Muscle layer of duodenum (tissue), 2 donors: ENCODE measurements around the gene DGKI.
"Not testable (repeated sequence)": the region's sequence is repeated elsewhere in the genome, so short reads cannot be mapped to it uniquely, and the experiment has no call there.

Experiments used
- H3K27ac ChIP-seq: one replicate; pipeline ENCODE4 v1.7.0; 2013; ENCODE audit warnings: mild to moderate bottlenecking, low read length
- H3K27me3 ChIP-seq: one replicate; pipeline ENCODE4 v1.7.0; 2013; ENCODE audit warnings: low read depth, mild to moderate bottlenecking, control low read depth, low read length
- H3K36me3 ChIP-seq, 2 donors: one replicate each; pipeline ENCODE4 v1.7.0; 2013; ENCODE audit warnings: low read length in 2 of 2, control low read depth in 1 of 2, mild to moderate bottlenecking in 1 of 2; ENCODE audit not compliant: insufficient read depth in 2 of 2, control insufficient read depth in 1 of 2
- H3K4me1 ChIP-seq, 2 donors: one replicate each; pipeline ENCODE4 v1.7.0; 2013; ENCODE audit warnings: low read length in 2 of 2, mild to moderate bottlenecking in 2 of 2, control low read depth in 1 of 2, moderate library complexity in 1 of 2; ENCODE audit not compliant: insufficient read depth in 2 of 2, control insufficient read depth in 1 of 2
- H3K4me3 ChIP-seq, 2 donors: one replicate each; pipeline ENCODE4 v1.7.0; 2013; ENCODE audit warnings: low read length in 2 of 2, low read depth in 1 of 2, mild to moderate bottlenecking in 1 of 2
- H3K9me3 ChIP-seq, 2 donors: one replicate each; pipeline ENCODE4 v1.7.0; 2013; ENCODE audit warnings: low read length in 2 of 2, control low read depth in 1 of 2, mild to moderate bottlenecking in 1 of 2; ENCODE audit not compliant: control insufficient read depth in 1 of 2
- donor health status: healthy.

Gene DGKI

DNA sequence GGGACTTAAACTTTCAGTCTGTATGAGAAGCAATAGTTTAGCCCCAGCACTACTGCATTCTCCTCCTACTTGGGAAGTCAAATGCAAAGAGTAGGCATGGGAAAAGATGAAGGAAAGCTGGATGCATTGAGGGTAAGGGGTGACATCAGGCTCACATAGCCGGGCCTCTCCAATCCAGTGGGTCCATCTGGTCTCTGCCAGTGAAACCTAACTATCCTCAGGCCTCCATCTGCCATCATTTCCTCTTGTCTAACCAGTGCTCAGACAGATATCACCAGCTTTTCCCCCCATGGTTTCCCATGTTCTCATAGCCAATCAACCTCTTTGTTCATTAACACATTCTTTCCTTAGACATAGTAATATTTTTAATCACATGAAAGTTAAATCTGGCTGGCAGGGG, 118.3 kb downstream of the DGKI start:
- H3K27me3 ChIP-seq: no peaks in the 10 kb centered on the region
- H3K36me3 ChIP-seq: no peaks in the 10 kb centered on the region
- H3K4me3 ChIP-seq: no peak overlapping the region
- no peak overlapping the region for H3K27ac ChIP-seq
- H3K4me1 ChIP-seq: no peaks in the 10 kb centered on the region
- no peaks in the 10 kb centered on the region for H3K9me3 ChIP-seq

DNA sequence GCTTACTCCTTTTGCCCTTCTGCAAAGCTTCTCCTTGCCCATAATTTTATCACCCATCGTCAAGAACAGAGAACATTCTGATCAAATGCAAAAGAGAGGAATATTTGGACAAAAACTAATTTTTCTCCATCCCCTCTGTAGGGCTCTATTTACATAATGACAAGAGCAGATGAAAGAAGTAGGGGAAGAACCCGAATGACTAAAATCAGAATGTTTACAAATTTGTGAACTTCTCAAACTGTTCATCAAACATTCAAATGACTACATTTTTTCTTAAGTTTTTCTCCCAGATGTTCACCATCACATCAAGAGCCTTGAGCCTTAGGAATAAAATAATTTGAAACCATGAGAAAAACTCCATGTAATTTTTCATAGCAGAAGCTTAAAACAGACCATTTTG, 119.4 kb downstream of the DGKI start:
- Histone ChIP-seq H3K4me1 (no peaks in the 10 kb centered on the region), H3K27ac (no peak overlapping the region), H3K27me3 (no peaks in the 10 kb centered on the region), H3K36me3 (no peaks in the 10 kb centered on the region), H3K4me3 (no peak overlapping the region), H3K9me3 (no peaks in the 10 kb centered on the region)

DNA sequence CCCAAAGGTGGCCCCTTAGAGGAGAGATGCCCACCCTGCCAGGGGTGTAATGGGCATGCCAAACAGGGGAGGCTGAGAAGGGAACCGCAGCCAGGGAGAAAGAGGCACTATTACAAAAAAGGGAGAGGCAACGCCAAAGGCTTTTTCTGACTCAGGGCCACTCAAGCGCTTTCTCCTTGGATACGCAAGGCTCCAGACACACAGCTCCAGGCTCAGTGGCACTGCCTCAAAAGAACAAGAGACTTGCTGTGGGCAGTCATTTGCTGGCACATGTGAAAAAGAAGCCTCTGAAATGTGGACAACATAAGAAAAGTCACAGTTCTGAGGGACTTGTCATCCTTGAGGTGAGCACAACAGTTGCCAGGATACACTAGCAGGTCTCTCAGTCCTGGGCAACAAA, 128.4 kb downstream of the DGKI start:
- Histone ChIP-seq H3K27me3 (no peaks in the 10 kb centered on the region), H3K9me3 (no peaks in the 10 kb centered on the region), H3K4me1 (no peaks in the 10 kb centered on the region), H3K36me3 (no peaks in the 10 kb centered on the region), H3K27ac (no peak overlapping the region), H3K4me3 (no peak overlapping the region)

DNA sequence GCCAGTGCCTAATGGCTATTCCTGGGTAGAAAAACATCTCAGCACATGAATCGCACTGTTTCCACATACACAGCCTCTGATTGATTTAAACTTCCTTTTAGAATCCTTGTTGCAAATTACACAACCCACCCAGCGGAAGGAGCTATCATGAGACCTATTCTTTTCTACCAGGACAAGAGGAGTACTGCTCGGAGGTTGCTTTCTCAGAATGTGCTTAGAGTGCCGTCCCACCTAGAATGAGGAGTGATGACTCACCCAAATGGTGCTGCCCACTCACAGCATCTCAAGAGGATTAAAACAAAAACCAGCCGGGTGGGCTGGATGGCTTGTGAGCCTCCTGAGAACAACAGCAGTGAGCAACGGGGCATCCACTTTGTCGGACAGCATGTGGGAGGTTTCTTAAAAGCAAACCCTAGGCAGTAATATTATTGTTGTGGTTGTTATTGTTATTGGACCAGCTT, 128.9 kb downstream of the DGKI start:
- Histone ChIP-seq H3K27me3 (no peaks in the 10 kb centered on the region), H3K36me3 (no peaks in the 10 kb centered on the region), H3K27ac (no peak overlapping the region), H3K9me3 (no peaks in the 10 kb centered on the region), H3K4me1 (no peaks in the 10 kb centered on the region), H3K4me3 (no peak overlapping the region)

DNA sequence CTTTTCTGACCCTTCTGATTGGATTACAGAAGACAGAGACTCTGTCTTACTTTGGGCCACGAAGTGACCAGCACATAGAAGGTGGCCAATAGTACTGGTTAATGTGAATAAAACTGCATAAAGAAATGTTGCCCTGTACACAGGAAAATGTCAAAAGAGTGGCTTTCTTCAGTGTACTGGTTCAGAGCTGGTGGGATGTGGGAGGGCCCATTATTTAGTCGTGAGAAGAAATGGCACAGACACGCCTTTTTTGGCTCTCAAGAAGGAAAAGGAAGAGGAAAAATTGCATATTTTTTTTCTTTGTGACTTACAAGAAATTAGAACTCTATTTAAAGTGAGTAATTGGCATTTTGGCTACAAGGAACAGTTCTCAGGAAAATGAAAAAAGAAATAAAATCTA, 129.7 kb downstream of the DGKI start:
- Histone ChIP-seq H3K4me1 (no peaks in the 10 kb centered on the region), H3K27ac (no peak overlapping the region), H3K27me3 (no peaks in the 10 kb centered on the region), H3K9me3 (no peaks in the 10 kb centered on the region), H3K36me3 (no peaks in the 10 kb centered on the region), H3K4me3 (no peak overlapping the region)

DNA sequence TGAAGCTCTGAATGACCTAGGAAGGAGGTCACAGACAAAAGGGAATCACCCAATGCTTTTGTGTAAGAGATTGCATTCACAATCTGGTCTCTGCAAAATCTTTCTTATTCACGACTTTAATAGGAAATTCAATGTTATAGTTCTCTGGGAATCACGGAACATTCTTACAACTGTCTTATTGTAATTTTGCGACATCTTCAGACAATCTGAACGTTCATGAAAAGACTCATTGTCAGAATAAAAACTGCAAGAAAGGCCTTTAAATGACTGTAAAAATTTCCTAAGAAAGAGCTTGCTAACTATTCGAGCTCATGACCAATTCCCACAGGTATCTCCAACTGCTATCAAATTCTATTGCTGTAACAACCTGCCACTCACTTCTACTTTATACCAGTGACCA, 130.7 kb downstream of the DGKI start:
- Histone ChIP-seq H3K9me3 (no peaks in the 10 kb centered on the region), H3K4me1 (no peaks in the 10 kb centered on the region), H3K36me3 (no peaks in the 10 kb centered on the region), H3K27ac (no peak overlapping the region), H3K27me3 (no peaks in the 10 kb centered on the region), H3K4me3 (no peak overlapping the region)

- Histone ChIP-seq H3K36me3 (no peaks in the 10 kb centered on the region), H3K4me1 (no peaks in the 10 kb centered on the region), H3K4me3 (no peak overlapping the region), H3K9me3 (no peaks in the 10 kb centered on the region), H3K27me3 (no peaks in the 10 kb centered on the region), H3K27ac (no peak overlapping the region)
Observed at GRCh38 chr7:137715533-137715932, 131.2 kb downstream of the DGKI start.

- Histone ChIP-seq H3K27ac (no peak overlapping the region), H3K4me3 (no peak overlapping the region), H3K4me1 (no peaks in the 10 kb centered on the region), H3K27me3 (no peaks in the 10 kb centered on the region), H3K36me3 (no peaks in the 10 kb centered on the region), H3K9me3 (no peaks in the 10 kb centered on the region)
Observed at GRCh38 chr7:137715121-137715520, 131.7 kb downstream of the DGKI start.

GRCh38 chr7:137706330-137706729, 140.4 kb downstream of the DGKI start:
- not testable (repeated sequence) for H3K27ac ChIP-seq, H3K4me3 ChIP-seq, H3K9me3 ChIP-seq, H3K27me3 ChIP-seq, H3K4me1 ChIP-seq, H3K36me3 ChIP-seq

- Histone ChIP-seq H3K4me3 (no peak overlapping the region), H3K27me3 (no peaks in the 10 kb centered on the region), H3K36me3 (no peaks in the 10 kb centered on the region), H3K4me1 (no peaks in the 10 kb centered on the region), H3K27ac (no peak overlapping the region), H3K9me3 (peaks cover 0 to 6% of the 10 kb centered on the region in 2 donors)
Observed at GRCh38 chr7:137704723-137705122, 142.1 kb downstream of the DGKI start.

GRCh38 chr7:137703291-137704010, 143.3 kb downstream of the DGKI start:
- no peaks in the 10 kb centered on the region for H3K27me3 ChIP-seq
- H3K4me1 ChIP-seq: no peaks in the 10 kb centered on the region
- H3K27ac ChIP-seq: no peak overlapping the region
- peaks cover 0 to 6% of the 10 kb centered on the region in 2 donors for H3K9me3 ChIP-seq
- H3K4me3 ChIP-seq: no peak overlapping the region
- no peaks in the 10 kb centered on the region for H3K36me3 ChIP-seq

DNA sequence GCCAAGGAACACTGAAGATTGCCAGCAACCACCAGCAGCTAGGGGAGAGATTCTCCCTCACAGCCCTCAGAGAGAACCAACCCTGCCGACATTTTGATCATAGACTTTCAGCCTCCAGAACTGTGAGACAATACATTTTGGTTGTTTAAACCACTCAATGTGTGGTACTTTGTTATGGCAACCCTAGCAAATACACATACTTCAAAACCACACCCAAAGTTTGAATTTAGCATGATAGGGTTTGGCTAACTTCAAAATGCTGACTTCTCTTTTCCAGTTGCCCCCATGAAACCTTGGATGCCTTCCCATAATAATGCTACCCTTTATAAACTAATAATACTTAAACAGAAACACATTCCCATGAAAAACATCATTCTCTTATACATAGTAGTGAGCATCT, 149.8 kb downstream of the DGKI start:
- Histone ChIP-seq H3K36me3 (no peaks in the 10 kb centered on the region), H3K4me1 (no peaks in the 10 kb centered on the region), H3K9me3 (no peaks in the 10 kb centered on the region), H3K4me3 (no peak overlapping the region), H3K27me3 (no peaks in the 10 kb centered on the region), H3K27ac (no peak overlapping the region)
